IPS-20b (cell line): ENCODE measurements around the gene SUN3.

Experiments used
- H3K27ac ChIP-seq: one replicate; pipeline ENCODE4 v1.5.1; 2013; ENCODE audit warnings: low read length
- H3K27me3 ChIP-seq: 2 replicates; pipeline ENCODE4 v1.6.1; 2013; ENCODE audit warnings: mild to moderate bottlenecking, low read length, inconsistent platforms; ENCODE audit not compliant: insufficient read depth
- H3K36me3 ChIP-seq: 2 replicates; pipeline ENCODE4 v1.6.1; 2013; ENCODE audit warnings: low read depth, mild to moderate bottlenecking, inconsistent platforms, low read length, moderate library complexity; ENCODE audit not compliant: insufficient read depth
- H3K4me1 ChIP-seq: 2 replicates; pipeline ENCODE4 v1.6.1; 2013; ENCODE audit warnings: mild to moderate bottlenecking, control low read depth, inconsistent platforms, low read length, moderate library complexity; ENCODE audit not compliant: insufficient read depth
- H3K4me3 ChIP-seq: 2 replicates; pipeline ENCODE4 v1.5.1; 2013; ENCODE audit warnings: mild to moderate bottlenecking, low read length, inconsistent platforms
- H3K9ac ChIP-seq: 2 replicates; pipeline ENCODE4 v1.6.1; 2013; ENCODE audit warnings: low read depth, mild to moderate bottlenecking, inconsistent platforms, low read length, moderate library complexity
- H3K9me3 ChIP-seq: 2 replicates; pipeline ENCODE4 v1.6.1; 2013; ENCODE audit warnings: mild to moderate bottlenecking, low read depth, low read length, inconsistent platforms; ENCODE audit not compliant: insufficient read depth

SUN3 gene

DNA sequence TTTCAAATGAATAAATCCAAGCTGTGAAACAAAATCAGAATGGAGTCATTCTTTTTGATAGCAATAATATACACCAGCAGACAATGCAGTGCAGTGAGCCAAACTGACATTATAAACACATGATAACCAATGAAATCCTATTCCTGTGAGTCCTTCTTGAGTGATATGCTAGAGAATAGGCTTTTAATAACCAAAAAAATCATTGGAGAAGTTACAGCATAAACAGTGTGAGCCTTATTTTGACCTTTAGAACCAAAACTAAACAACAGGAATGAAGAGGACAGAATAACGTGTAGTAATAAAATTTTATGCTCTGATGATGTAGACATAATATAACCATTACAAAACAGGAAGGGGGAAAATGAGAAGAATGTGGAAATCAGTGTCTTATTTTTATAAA, 58.1 kb downstream of the SUN3 start:
- H3K27me3 ChIP-seq: no peaks in the 10 kb centered on the region
- no peak overlapping the region for H3K4me3 ChIP-seq
- no peak overlapping the region for H3K9ac ChIP-seq
- H3K9me3 ChIP-seq: no peaks in the 10 kb centered on the region
- no peaks in the 10 kb centered on the region for H3K4me1 ChIP-seq
- H3K27ac ChIP-seq: no peak overlapping the region
- H3K36me3 ChIP-seq: peaks cover 90% of the 10 kb centered on the region

DNA sequence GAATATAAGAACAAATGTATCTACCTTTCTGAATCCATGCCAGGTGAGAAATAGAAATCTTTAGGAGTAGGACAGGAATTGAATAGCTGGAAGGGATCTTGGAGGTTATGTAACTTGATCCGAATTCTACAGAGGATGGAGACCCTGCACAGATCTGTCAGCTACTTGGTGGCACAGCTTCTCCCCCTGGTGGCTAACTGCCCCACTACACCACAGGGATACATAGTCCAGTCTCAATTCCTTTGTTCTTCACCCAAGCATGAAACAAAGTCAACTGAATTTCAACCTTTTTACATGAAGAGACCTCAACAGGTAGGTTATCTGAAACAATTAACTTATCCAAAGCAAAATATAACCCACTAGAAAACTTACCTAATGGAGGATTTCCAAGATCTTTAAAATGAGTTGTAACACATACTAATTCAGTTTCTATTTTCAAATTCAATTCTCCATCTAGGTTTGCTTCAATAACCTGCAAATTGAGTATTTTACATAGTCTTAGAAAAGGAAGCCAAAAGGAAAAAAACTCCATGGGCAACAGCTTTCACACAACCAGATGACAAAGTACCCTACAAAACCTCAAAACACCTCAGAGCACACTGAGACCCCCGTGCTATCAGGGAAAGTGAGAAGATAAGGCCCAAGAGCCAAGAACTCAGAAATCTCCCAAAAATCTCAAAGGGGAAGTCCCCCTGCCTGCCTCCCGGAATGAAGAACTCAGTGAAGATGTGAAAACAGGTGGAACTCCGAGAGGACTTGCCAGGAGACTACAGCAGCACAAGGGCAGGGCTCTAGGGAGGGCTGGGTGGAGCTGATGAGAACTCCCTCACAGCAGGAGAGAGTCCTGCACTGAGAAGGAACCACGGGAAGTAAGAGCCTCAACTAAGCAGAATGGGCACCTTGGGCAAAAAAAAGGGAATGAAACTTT, 59.8 kb downstream of the SUN3 start:
- Histone ChIP-seq H3K27me3 (no peaks in the 10 kb centered on the region), H3K4me3 (no peak overlapping the region), H3K9me3 (no peaks in the 10 kb centered on the region), H3K36me3 (peaks cover 91% of the 10 kb centered on the region), H3K4me1 (no peaks in the 10 kb centered on the region), H3K9ac (no peak overlapping the region), H3K27ac (no peak overlapping the region)

GRCh38 chr7:47967708-47968107, 61.2 kb downstream of the SUN3 start:
- H3K9ac ChIP-seq: no peak overlapping the region
- no peak overlapping the region for H3K4me3 ChIP-seq
- no peaks in the 10 kb centered on the region for H3K27me3 ChIP-seq
- peaks cover 91% of the 10 kb centered on the region for H3K36me3 ChIP-seq
- no peaks in the 10 kb centered on the region for H3K9me3 ChIP-seq
- no peaks in the 10 kb centered on the region for H3K4me1 ChIP-seq
- H3K27ac ChIP-seq: no peak overlapping the region

DNA sequence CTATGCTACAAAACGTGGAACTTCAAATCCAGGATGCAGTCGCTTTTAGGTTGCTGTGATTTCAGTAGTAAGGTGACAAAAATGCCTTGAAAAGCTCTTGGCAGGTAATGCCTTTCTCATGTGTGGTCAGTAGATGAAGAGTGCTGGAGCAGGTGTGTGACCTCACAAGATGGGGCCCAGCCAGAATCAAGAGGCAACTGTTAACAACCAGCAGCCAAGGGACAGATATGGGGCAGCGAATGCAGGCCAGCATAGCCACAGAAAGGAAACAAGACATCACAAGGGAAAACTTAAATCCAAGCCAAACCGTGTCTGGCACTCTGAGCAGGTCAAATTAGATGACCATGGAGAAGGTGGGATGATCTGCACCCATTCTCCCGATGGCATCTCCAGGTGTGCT, 61.8 kb downstream of the SUN3 start:
- Histone ChIP-seq H3K4me3 (no peak overlapping the region), H3K4me1 (no peaks in the 10 kb centered on the region), H3K27ac (no peak overlapping the region), H3K9ac (no peak overlapping the region), H3K9me3 (no peaks in the 10 kb centered on the region), H3K27me3 (no peaks in the 10 kb centered on the region), H3K36me3 (peaks cover 91% of the 10 kb centered on the region)

- Histone ChIP-seq H3K9me3 (0 out of 2 replicates have a peak, but pooled peaks cover 3% of the 10 kb centered on the region), H3K36me3 (peaks cover 92% of the 10 kb centered on the region), H3K9ac (no peak overlapping the region), H3K27me3 (no peaks in the 10 kb centered on the region), H3K27ac (no peak overlapping the region), H3K4me1 (no peaks in the 10 kb centered on the region), H3K4me3 (no peak overlapping the region)
These were observed 63.5 kb downstream of the SUN3 start for GRCh38 chr7:47965456-47965855.

GRCh38 chr7:47962262-47962661, 66.6 kb downstream of the SUN3 start:
- Histone ChIP-seq H3K27ac (no peak overlapping the region), H3K9me3 (0 out of 2 replicates have a peak, but pooled peaks cover 3% of the 10 kb centered on the region), H3K9ac (no peak overlapping the region), H3K4me1 (no peaks in the 10 kb centered on the region), H3K4me3 (no peak overlapping the region), H3K27me3 (no peaks in the 10 kb centered on the region), H3K36me3 (peaks cover 78% of the 10 kb centered on the region)

DNA sequence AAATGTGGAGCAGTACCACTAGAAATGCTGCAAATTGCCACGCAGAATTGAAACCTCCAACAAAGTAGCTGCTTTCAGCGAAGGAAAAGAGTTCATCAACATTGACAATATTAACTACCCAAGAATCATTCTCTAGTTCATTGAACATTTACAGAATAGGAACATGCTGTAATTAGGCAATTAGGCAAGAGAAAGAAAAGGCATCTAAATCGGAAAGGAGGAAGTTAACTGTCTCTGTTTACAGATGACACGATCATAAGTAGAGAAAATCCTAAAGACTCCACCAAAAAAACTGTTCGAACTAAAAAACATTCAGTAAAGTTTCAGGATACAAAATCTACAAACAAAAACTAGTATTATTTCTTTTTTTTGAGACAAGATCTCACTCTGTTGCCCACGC, 71.8 kb downstream of the SUN3 start:
- Histone ChIP-seq H3K36me3 (peaks cover 47% of the 10 kb centered on the region), H3K27ac (no peak overlapping the region), H3K9ac (no peak overlapping the region), H3K9me3 (0 out of 2 replicates have a peak, but pooled peaks cover 3% of the 10 kb centered on the region), H3K4me1 (no peaks in the 10 kb centered on the region; the same call in 1 of the 2 replicates), H3K27me3 (no peaks in the 10 kb centered on the region), H3K4me3 (no peak overlapping the region)

GRCh38 chr7:47956220-47956619, 72.7 kb downstream of the SUN3 start:
- no peak overlapping the region for H3K9ac ChIP-seq
- no peak overlapping the region for H3K27ac ChIP-seq
- 0 out of 2 replicates have a peak, but pooled peaks cover 3% of the 10 kb centered on the region for H3K9me3 ChIP-seq
- H3K27me3 ChIP-seq: no peaks in the 10 kb centered on the region
- H3K4me1 ChIP-seq: peaks cover 8% of the 10 kb centered on the region; the same call in 1 of the 2 replicates
- H3K36me3 ChIP-seq: peaks cover 38% of the 10 kb centered on the region
- H3K4me3 ChIP-seq: no peak overlapping the region

DNA sequence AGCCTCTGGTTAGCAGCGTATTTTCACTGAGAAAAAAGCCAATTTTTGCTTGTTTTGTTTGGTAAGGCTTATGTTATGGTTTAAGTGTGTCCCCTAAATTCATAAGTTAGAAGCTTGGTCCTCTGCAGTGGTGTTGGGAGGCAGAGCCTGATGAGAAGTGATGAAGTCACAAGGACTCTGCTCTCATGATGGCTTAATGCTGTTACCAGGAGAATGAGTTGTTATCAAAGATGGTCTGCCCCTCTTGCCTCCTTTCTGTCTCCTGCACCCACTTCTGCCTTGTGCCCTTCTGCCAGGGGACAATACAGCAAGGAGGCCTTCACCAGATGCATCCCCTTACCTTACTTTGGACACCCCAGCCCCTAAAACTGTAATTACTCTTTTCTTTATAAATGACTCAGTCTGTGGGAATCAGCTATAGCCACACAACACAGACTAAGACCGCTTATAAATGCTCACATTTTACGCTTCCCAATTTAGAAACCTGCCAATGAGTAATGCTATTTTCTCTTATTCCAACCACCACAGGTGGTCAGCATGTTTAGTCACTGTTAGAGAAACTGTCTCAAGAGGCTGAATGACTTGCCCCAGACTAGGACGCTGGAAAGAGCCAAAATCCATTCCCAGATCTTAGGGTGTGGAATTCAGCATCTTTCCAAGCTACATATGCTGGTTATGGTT, 74.5 kb downstream of the SUN3 start:
- Histone ChIP-seq H3K27ac (no peak overlapping the region), H3K9me3 (no peaks in the 10 kb centered on the region), H3K27me3 (no peaks in the 10 kb centered on the region), H3K36me3 (peaks cover 30% of the 10 kb centered on the region), H3K4me3 (no peak overlapping the region), H3K9ac (no peak overlapping the region), H3K4me1 (peaks cover 13% of the 10 kb centered on the region; the same call in 1 of the 2 replicates)

DNA sequence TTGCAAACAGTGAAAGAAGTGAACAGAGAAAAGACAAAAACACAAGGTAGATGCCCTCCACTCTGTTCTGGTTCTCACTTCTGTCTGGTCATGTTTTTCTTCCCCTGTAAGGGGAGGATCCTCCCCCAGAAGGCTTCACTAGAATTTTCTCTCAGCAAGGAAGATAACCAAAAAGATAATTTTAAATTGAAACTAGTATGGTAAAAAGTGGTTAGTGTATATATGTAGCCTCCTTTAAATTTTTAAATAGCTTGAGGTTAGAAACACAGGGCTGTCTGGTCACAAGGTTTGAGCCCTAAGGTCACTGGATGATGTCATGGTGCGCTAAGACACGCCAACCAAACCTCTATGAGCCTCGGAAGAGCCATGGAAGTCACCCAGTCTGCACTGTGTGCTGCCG, 75.1 kb downstream of the SUN3 start:
- Histone ChIP-seq H3K27ac (no peak overlapping the region), H3K27me3 (no peaks in the 10 kb centered on the region), H3K4me3 (no peak overlapping the region), H3K4me1 (peaks cover 13% of the 10 kb centered on the region; the same call in 1 of the 2 replicates), H3K36me3 (peaks cover 30% of the 10 kb centered on the region), H3K9me3 (no peaks in the 10 kb centered on the region), H3K9ac (no peak overlapping the region)

- no peak overlapping the region; the same call in 1 of the 2 replicates for H3K9ac ChIP-seq
- H3K27ac ChIP-seq: no peak overlapping the region
- H3K27me3 ChIP-seq: no peaks in the 10 kb centered on the region
- no peak overlapping the region for H3K4me3 ChIP-seq
- H3K9me3 ChIP-seq: no peaks in the 10 kb centered on the region
- H3K4me1 ChIP-seq: peaks cover 13% of the 10 kb centered on the region; the same call in 1 of the 2 replicates
- H3K36me3 ChIP-seq: peaks cover 20% of the 10 kb centered on the region
These were observed 76.7 kb downstream of the SUN3 start for GRCh38 chr7:47952224-47952623.
